Subcutaneous abdominal adipose tissue (tissue), 5 donors: ENCODE data around the gene WEE2.
"Not testable (repeated sequence)": the region's sequence is repeated elsewhere in the genome, so short reads cannot be mapped to it uniquely, and the experiment has no call there.

ENCODE experiments used
- H3K27ac ChIP-seq: one replicate; pipeline ENCODE4 v1.7.0; 2013; ENCODE audit warnings: low read depth, mild to moderate bottlenecking, inconsistent platforms, low read length, moderate library complexity
- H3K27me3 ChIP-seq, 5 donors: one replicate each; pipeline ENCODE4 v1.7.0; 2013; ENCODE audit warnings: low read length in 5 of 5, inconsistent platforms in 1 of 5; ENCODE audit not compliant: control insufficient read depth in 5 of 5, insufficient read depth in 4 of 5
- H3K36me3 ChIP-seq, 5 donors: one replicate each; pipeline ENCODE4 v1.7.0; 2013; ENCODE audit warnings: low read length in 5 of 5; ENCODE audit not compliant: control insufficient read depth in 5 of 5, insufficient read depth in 5 of 5
- H3K4me1 ChIP-seq, 5 donors: one replicate each; pipeline ENCODE4 v1.7.0; 2013; ENCODE audit warnings: low read length in 5 of 5, mild to moderate bottlenecking in 3 of 5, moderate library complexity in 1 of 5; ENCODE audit not compliant: control insufficient read depth in 5 of 5, insufficient read depth in 5 of 5
- H3K4me3 ChIP-seq, 5 donors: one replicate each; pipeline ENCODE4 v1.7.0; 2013; ENCODE audit warnings: low read length in 5 of 5, low read depth in 1 of 5
- H3K9ac ChIP-seq, 5 donors: one replicate each; pipeline ENCODE4 v1.7.0; 2013; ENCODE audit warnings: low read length in 5 of 5, mild to moderate bottlenecking in 4 of 5, moderate library complexity in 3 of 5
- H3K9me3 ChIP-seq, 5 donors: one replicate each; pipeline ENCODE4 v1.7.0; 2013; ENCODE audit warnings: low read length in 5 of 5; ENCODE audit not compliant: control insufficient read depth in 5 of 5
- donor health status: healthy.
- donor health status: healthy.
- donor health status: healthy.
- donor health status: healthy.
- donor health status: healthy.

WEE2 gene

DNA sequence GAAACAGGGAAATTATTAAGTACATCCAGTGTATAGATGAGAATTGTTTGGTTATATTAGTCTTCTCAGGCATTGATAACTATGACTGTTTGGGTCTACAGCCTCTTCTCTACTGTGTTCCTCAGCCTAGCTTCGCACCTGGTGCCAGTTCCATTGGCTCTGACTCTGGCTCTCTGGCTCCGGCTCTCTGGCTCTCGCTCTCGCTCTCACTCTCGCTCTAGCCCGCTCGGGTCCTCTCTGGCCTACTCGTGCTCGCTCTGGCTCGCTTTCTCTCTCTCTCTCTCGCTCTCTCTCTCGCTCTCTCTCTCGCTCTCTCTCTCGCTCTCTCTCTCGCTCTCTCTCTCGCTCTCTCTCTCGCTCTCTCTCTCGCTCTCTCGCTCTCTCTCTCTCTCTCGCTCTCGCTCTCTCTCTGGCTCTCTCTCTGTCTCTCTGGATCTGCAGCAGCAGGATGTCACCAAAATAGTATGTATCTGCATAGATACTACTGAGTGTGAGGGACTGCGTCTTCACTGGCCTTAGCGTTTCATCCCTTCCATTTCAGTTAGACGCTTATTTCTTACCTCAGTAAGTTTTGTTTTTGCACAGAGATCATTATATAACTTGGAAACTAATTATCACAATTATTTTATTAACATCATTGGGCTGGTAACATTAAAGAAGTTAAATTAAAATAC lies 23.5 kb downstream of the WEE2 start:
- H3K36me3 ChIP-seq, result peaks cover 0 to 2% (median 0%) of the 10 kb centered on the region in 5 donors
- no peak overlapping the region for H3K27ac ChIP-seq
- H3K4me3 ChIP-seq, result no peak overlapping the region
- no peaks in the 10 kb centered on the region for H3K9me3 ChIP-seq
- H3K9ac ChIP-seq, result no peak overlapping the region
- no peaks in the 10 kb centered on the region for H3K4me1 ChIP-seq
- H3K27me3 ChIP-seq, result no peaks in the 10 kb centered on the region

GRCh38 chr7:141737118-141737835 lies 29.1 kb downstream of the WEE2 start:
- Histone ChIP-seq H3K36me3 (peaks cover 11 to 22% (median 15%) of the 10 kb centered on the region in 5 donors), H3K27ac (peak overlapping the region; percentile 73), H3K9ac (peak overlapping the region; percentile 51 to 84 (median 78)), H3K4me1 (peaks cover 4 to 23% (median 20%) of the 10 kb centered on the region in 5 donors), H3K27me3 (no peaks in the 10 kb centered on the region), H3K4me3 (peak overlapping the region; percentile 74 to 100 (median 97)), H3K9me3 (no peaks in the 10 kb centered on the region)

- Histone ChIP-seq H3K9me3 (no peaks in the 10 kb centered on the region), H3K4me3 (peak within 1 kb of the TSS; percentile 95 to 100 (median 99)), H3K9ac (peak within 1 kb of the TSS; percentile 78 to 92 (median 84)), H3K36me3 (peaks cover 16 to 30% (median 22%) of the 10 kb centered on the region in 5 donors), H3K27me3 (no peaks in the 10 kb centered on the region), H3K27ac (peak within 1 kb of the TSS; percentile 73), H3K4me1 (peaks cover 4 to 23% (median 20%) of the 10 kb centered on the region in 5 donors)
Measured at GRCh38 chr7:141737836-141738591, 29.9 kb downstream of the WEE2 start, which contains the start of gene SSBP1. Gene SSBP1, plus strand, starts transcription at chr7:141738358. Its CDS starts 809 bp downstream, at chr7:141739167.

- peak overlapping the region; percentile 95 to 100 (median 99) for H3K4me3 ChIP-seq
- H3K4me1 ChIP-seq, result peaks cover 4 to 23% (median 20%) of the 10 kb centered on the region in 5 donors
- H3K9ac ChIP-seq, result peak overlapping the region; percentile 78 to 92 (median 84)
- peak overlapping the region; percentile 73 for H3K27ac ChIP-seq
- H3K27me3 ChIP-seq, result no peaks in the 10 kb centered on the region
- peaks cover 22 to 36% (median 28%) of the 10 kb centered on the region in 5 donors for H3K36me3 ChIP-seq
- no peaks in the 10 kb centered on the region for H3K9me3 ChIP-seq
Measured at GRCh38 chr7:141738592-141739013, 30.4 kb downstream of the WEE2 start.

GRCh38 chr7:141739250-141739649 lies 31.1 kb downstream of the WEE2 start:
- H3K4me3 ChIP-seq, result peak overlapping the region in 3 of 5 donors; percentile 99 to 100 (median 100)
- no peaks in the 10 kb centered on the region for H3K9me3 ChIP-seq
- H3K9ac ChIP-seq, result peak overlapping the region in 2 of 5 donors; percentile 79 to 84
- H3K36me3 ChIP-seq, result peaks cover 28 to 42% (median 34%) of the 10 kb centered on the region in 5 donors
- no peaks in the 10 kb centered on the region for H3K27me3 ChIP-seq
- peak overlapping the region; percentile 73 for H3K27ac ChIP-seq
- peaks cover 4 to 23% (median 20%) of the 10 kb centered on the region in 5 donors for H3K4me1 ChIP-seq

DNA sequence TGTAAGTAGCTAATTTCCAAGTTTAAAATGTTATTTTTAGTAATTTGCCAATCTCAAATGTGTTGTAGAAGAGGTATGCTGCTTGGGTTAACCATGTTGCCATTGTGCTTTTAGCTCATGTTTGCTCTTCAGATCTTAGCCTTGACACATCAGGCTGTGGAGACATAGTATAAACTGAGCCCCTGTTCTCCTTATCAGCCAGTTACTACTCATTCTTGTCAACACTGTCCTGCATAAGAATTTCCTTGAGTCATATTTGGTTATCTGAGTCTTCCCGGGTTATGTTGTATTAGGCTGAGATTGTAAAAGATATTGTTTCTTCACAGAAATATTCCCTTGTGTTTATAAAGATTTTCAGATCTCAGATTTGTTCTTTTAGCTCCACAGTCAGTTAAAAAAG lies 34.1 kb downstream of the WEE2 start:
- H3K27me3 ChIP-seq, result no peaks in the 10 kb centered on the region
- H3K36me3 ChIP-seq, result peaks cover 45 to 64% (median 54%) of the 10 kb centered on the region in 5 donors
- no peak overlapping the region for H3K27ac ChIP-seq
- H3K9me3 ChIP-seq, result no peaks in the 10 kb centered on the region
- no peak overlapping the region for H3K4me3 ChIP-seq
- peaks cover 2 to 20% (median 17%) of the 10 kb centered on the region in 5 donors for H3K4me1 ChIP-seq
- H3K9ac ChIP-seq, result no peak overlapping the region

GRCh38 chr7:141744131-141744530 lies 36.0 kb downstream of the WEE2 start:
- no peak overlapping the region for H3K9ac ChIP-seq
- no peak overlapping the region for H3K4me3 ChIP-seq
- no peaks in the 10 kb centered on the region for H3K27me3 ChIP-seq
- peaks cover 0 to 5% (median 4%) of the 10 kb centered on the region in 5 donors for H3K4me1 ChIP-seq
- H3K9me3 ChIP-seq, result no peaks in the 10 kb centered on the region
- no peak overlapping the region for H3K27ac ChIP-seq
- H3K36me3 ChIP-seq, result peaks cover 55 to 80% (median 65%) of the 10 kb centered on the region in 5 donors

DNA sequence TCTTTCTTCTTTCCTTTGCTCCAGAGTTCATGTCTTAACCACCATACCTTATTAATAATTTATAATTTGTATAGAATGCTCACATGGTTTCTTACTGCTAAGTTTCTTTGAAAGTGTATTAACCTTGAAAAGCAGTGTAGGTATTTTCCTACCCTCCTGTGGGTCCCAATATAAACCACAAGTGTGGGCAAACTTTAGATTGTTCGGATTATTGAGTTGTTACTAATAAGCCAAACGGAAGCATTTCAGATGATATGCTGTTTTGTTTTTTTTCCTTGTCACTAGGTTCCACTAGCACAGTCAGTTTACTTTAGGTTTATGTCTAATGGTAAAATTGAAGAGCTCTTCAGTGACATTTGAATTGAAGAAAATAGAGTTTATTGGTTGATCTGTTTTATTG lies 40.2 kb downstream of the WEE2 start:
- Histone ChIP-seq H3K27ac (no peak overlapping the region), H3K4me1 (no peaks in the 10 kb centered on the region), H3K9ac (no peak overlapping the region), H3K27me3 (no peaks in the 10 kb centered on the region), H3K4me3 (no peak overlapping the region), H3K36me3 (peaks cover 71 to 89% (median 76%) of the 10 kb centered on the region in 5 donors), H3K9me3 (peaks cover 0 to 21% (median 15%) of the 10 kb centered on the region in 5 donors)

DNA sequence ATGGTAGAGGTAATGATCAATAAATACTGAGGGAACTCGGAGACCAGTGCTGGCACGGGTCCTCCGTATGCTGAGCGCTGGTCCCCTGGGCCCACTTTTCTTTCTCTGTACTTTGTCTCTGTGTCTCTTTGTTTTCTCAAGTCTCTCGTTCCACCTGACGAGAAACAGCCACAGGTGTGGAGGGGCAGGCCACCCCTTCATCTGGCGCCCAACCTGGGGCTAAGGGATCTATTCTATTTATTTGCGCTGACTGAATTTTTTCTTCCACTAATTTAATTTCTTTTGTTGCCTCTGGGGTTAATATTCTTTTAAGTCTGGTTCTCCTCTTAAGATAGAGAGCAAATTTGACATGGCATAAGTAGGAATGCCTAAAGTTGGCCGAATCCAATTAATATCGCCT lies 43.8 kb downstream of the WEE2 start:
- not testable (repeated sequence) for H3K27ac ChIP-seq, H3K4me1 ChIP-seq, H3K27me3 ChIP-seq, H3K9ac ChIP-seq
- Histone ChIP-seq H3K4me3 (peak overlapping the region in 1 of 5 donors; percentile 31), H3K9me3 (peaks cover 0 to 21% (median 15%) of the 10 kb centered on the region in 5 donors), H3K36me3 (peaks cover 51 to 83% (median 65%) of the 10 kb centered on the region in 5 donors)
